GM18520 (cell line): ENCODE results near the gene CLASP1.

Source experiments
- ATAC-seq: cut with Tn5 transposase; IDR thresholded peaks from one replicate; pipeline ENCODE4 v1.9.1; 2021; ENCODE audit not compliant: unreplicated experiment

CLASP1 gene

GRCh38 chr2:121294881-121295840, 354.1 kb downstream of the CLASP1 start:
- ATAC-seq, result no peak

GRCh38 chr2:121293450-121294325, 355.6 kb downstream of the CLASP1 start:
- ATAC-seq, result no peak

- no peak for ATAC-seq
Observed at GRCh38 chr2:121291251-121291580, 358.0 kb downstream of the CLASP1 start.

GRCh38 chr2:121289271-121289670, 360.0 kb downstream of the CLASP1 start:
- no peak for ATAC-seq

- no peak for ATAC-seq
Observed at GRCh38 chr2:121288454-121289231, 360.6 kb downstream of the CLASP1 start.

- no peak for ATAC-seq
Observed at GRCh38 chr2:121287956-121288355, 361.3 kb downstream of the CLASP1 start.
